Measurements from ENCODE around the gene CFAP20DC.

DNA sequence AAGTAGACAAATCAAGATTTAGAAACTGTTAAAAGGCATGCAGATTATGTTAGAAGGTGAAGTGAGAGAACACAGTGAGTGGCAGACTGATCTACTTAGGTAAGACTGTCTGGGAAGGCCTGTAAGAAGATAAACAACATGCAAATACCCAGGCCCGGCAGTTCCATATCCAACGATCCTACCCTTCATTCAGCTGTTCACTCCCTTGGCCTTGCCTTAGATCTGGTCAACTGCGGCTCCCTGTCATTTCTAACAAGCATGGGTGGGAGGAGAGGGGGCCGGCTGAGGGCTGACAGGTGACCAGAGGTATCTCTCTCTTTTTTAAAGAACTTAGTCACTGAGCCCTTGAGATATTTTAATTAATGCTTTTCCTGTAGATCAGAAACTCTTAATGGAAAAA, 298.6 kb downstream of the CFAP20DC start:
- TF ChIP-seq, protein P1, sequence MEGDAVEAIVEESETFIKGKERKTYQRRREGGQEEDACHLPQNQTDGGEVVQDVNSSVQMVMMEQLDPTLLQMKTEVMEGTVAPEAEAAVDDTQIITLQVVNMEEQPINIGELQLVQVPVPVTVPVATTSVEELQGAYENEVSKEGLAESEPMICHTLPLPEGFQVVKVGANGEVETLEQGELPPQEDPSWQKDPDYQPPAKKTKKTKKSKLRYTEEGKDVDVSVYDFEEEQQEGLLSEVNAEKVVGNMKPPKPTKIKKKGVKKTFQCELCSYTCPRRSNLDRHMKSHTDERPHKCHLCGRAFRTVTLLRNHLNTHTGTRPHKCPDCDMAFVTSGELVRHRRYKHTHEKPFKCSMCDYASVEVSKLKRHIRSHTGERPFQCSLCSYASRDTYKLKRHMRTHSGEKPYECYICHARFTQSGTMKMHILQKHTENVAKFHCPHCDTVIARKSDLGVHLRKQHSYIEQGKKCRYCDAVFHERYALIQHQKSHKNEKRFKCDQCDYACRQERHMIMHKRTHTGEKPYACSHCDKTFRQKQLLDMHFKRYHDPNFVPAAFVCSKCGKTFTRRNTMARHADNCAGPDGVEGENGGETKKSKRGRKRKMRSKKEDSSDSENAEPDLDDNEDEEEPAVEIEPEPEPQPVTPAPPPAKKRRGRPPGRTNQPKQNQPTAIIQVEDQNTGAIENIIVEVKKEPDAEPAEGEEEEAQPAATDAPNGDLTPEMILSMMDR (IDR thresholded peaks at IDR 0.05; ENCODE audit: poor library complexity): no peak
- TF ChIP-seq EZH2 (IDR thresholded peaks at IDR 0.05; ENCODE audit: borderline replicate concordance) (no peak), EZH2phosphoT487 (IDR thresholded peaks at IDR 0.05; ENCODE audit: low read depth, severe bottlenecking, unreplicated experiment) (no peak)
